Stimulated activated CD4-positive, alpha-beta T cell treated with anti-CD3 and anti-CD28 coated beads, Interleukin-15, amount 100 ng/mL, for 48 hours (primary cell): Measurements from ENCODE around the gene NFYC.
A peak's percentile ranks its signal among the peaks of the same experiment; 100 is the strongest.

ENCODE experiments used
- DNase-seq, 2 donors: peaks; one replicate each; pipeline ENCODE4 v3.0.0-alpha.2; 2020; ENCODE audit warnings: low read depth in 2 of 2

NFYC gene

DNA sequence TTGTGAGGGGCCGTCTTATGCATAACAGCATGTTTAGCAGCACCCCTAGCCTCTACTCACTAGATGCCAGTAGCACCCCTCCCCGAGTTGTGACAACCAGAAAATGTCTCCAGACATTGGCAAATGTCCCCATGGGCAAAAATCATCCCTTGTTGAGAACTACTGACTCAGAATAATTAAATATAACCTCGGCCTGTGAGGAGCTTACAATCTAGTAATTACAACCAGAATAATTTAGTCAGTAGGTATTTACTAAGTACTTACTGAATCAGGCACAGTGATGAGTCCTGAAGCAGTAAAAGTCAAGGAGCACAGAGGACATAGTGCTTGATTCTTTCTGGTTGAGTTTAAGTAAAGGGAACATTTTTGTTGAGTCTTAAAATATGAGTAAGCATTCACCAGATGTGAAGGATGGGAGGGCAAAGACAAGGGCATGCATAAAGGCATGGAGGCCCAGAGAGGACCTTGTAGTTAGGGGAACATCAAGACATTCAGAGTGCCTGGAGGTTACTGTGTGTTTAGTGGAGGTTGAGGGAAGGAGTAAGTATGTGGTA lies 48.0 kb downstream of the NFYC start:
- no peak for DNase-seq

- no peak for DNase-seq
Observed at GRCh38 chr1:40740039-40740996, 48.8 kb downstream of the NFYC start.

DNA sequence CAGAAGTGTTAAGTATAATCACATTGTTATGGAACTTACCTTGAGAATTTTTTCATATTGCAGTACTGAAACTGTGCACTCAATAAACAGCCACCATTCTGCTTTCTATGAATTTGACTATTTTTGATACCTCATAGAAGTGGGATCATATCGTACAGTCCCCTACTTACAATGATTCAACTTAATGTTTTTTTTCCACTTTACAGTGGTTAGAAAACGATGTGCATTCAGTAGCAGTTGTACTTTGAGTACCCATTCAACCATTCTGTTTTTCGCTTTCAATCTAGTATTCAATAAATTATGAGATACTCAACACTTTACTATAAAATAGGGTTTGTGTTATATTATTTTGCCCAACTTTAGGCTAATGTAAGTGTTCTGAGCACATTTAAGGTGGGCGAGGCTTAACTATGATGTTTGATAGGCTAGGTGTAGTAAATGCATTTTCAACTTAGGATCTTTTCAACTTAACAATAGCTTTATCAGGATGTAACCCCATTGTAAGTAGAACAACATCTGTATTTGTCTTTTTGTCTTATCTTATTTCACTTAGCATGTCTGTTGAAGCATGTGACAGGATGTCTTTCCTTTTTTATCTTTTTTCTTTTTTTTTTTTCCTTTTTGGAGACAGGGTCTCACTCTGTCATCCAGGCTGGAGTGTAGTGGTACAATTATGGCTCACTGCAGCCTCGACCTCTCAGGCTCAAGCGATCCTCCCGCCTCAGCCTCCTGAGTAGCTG lies 49.7 kb downstream of the NFYC start:
- DNase-seq, result no peak

DNA sequence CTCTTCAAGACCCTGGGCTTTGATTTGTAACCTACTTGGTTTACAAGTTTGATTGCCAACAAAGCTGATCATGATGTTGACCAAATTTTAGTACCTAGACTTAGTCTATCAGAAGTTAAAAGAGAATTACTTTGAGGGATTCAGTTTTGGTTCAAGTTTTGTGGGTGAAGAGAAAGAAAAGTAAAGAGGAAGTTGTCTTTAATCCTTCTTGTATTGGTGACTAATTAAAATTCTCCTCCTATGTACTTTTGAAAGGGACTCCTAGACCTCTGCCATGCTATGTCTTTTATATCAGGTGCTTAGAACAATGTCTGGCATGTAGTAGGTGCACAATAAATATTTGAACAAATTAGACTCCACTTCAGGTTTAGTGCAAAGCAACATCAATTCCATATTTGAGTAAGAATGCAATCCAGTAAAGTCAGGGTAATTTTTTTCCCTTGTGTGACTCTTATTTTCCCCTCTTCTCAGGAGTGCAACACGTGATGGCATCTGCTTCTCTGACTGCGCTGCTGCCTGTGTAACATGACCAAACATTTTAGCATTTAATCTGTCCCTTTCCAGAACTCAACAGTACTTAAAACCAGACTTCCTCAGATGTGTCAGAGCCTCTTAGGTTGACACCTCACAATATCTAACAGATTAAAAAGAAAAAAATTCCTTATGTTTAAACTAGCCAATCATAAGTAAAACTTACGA lies 51.0 kb downstream of the NFYC start:
- peak in 1 of 2 donors; percentile 7 for DNase-seq

GRCh38 chr1:40743452-40743851 lies 51.9 kb downstream of the NFYC start:
- no peak for DNase-seq

GRCh38 chr1:40743860-40744259 lies 52.4 kb downstream of the NFYC start:
- DNase-seq, result no peak

DNA sequence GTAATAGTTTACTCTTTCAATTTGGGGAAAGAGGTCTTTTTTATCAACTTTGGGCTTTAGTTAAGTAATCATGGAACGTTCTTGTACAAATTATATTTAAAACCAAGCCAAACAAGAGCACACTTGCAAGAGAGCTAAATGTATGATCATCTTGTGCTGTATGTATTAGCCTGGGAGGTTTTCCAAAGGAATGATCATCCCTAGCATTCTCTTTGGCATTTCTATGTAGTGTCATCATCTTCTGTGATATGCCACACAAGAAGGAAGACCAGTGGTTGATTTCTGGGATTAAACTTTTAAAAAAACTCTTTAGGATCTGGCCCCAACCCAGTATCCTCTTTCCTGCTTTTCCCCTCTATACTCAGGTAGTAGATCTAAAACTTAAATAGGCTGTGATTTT lies 53.7 kb downstream of the NFYC start:
- no peak for DNase-seq

- DNase-seq, result no peak
Observed at GRCh38 chr1:40746344-40747090, 55.0 kb downstream of the NFYC start.

GRCh38 chr1:40748841-40749718 lies 57.6 kb downstream of the NFYC start:
- no peak for DNase-seq

- no peak for DNase-seq
Observed at GRCh38 chr1:40749817-40750216, 58.3 kb downstream of the NFYC start.

- DNase-seq, result no peak
Observed at GRCh38 chr1:40750451-40750908, 59.0 kb downstream of the NFYC start.

GRCh38 chr1:40751802-40752201 lies 60.3 kb downstream of the NFYC start:
- no peak for DNase-seq

GRCh38 chr1:40753142-40753882 lies 61.8 kb downstream of the NFYC start:
- no peak for DNase-seq

DNA sequence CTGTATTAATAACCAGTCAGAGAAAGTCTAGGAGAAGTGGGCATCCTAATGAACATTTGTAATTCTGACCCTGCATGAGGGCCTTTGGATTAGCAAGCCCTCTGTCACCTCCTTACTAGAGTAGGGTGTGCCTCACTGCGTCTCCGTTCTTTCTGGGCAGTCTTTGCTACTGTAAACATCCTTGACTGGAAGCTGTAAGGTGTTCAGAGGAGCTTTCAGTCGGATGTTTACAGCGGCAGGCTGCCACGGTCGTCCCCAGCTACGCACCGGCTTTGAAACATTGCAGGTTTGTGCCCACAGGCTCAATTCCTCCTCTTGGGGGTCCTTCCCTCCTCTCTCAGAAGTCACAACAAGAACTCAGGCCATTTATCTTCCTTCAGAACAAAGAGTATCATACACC lies 62.7 kb downstream of the NFYC start:
- DNase-seq, result no peak

DNA sequence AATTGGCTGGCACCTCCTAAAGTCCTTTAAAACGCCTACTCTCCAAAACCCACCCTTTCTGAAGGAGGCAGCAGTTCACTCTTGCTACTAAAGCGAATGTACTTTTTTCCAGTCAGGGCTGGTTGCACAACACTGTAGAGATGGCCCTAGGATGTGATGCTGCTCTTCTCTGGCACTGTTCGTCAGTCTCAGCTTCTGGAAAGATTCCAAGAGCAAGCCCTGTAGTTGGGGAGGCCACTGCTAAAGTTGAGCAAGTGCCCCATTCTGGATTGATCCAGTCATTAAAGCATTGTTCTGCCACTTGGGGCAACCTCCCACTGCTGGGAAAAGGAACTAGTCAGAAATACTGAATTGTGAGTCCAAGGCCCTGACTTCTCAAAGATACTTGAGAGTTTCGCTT lies 63.6 kb downstream of the NFYC start:
- no peak for DNase-seq

DNA sequence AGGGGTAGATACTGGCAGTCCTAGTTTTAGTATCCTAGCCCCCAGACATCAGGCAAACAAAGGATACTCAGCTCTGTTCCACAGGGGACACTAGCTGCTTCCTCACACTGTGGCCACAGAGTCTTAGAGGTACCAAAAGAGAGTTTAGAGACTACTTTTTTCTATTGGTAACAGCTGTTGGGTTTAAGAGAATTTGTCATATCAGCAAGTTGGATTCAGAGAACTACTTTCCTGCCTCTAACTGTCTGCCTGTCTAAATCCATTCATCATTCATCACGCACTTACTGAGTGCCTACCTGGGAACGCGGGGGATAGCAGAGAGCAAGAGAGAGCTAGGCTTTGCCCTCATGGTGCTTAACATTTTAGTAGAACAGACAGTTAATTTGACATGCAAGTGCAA lies 65.0 kb downstream of the NFYC start:
- no peak for DNase-seq

- no peak for DNase-seq
Observed at GRCh38 chr1:40757084-40757483, 65.6 kb downstream of the NFYC start.

- DNase-seq, result no peak
Observed at GRCh38 chr1:40758004-40758403, 66.5 kb downstream of the NFYC start.

GRCh38 chr1:40758578-40759343 lies 67.3 kb downstream of the NFYC start:
- DNase-seq, result no peak
